ENCODE data around the gene IDE. TPM values are rescaled to one million over a fixed set of nuclear protein-coding genes. Genes with fewer than 3 reads are reported as not detected.
"Not testable (repeated sequence)": the region's sequence is repeated elsewhere in the genome, so short reads cannot be mapped to it uniquely, and the experiment has no call there.

Gene IDE
- total and polyA plus RNA-seq, 2 experiments from 2014 or later: 18.6 to 26.4 TPM

DNA sequence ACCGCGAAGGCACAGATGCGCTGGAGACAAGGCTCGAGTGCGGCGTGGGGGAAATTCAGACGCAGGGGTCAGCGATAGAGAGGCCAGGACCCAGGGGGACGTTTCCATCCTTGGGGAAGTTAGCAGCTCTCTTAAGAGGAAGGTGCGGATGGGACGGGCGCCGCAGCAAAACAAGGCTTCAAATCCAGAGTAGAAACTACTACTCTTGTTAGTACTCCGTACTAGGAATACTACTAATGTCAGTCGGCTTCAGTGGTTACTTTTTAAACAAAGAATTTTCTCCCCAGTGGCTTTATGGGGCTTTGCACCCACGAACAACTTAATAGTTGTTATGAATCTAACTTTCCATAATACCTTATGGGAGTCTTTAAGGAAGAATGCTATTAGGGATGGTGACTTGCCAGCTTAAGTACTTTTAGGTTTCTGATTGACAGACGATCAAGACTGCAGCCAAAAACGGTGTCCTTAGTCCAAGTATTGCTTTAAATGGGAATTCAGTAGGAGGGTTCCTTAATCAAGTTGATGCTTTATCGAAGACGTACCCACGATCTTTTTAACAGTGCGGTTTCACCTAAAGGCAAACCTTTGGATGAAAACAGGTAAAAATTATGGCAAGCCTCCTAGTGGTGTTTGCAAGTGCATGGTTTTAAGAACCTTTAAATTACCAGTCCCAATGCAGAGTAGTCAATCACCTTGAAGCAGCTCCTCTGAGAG, 812 bp upstream of the IDE start:
- Histone ChIP-seq H3K4me1 (ENCODE audit: insufficient read depth) (peaks cover 30% of the 10 kb centered on the region), H3K4me3 (peak overlapping the region; percentile 85), H3K9ac (peak overlapping the region; percentile 96), H3F3A (ENCODE audit: insufficient read depth) (peaks cover 24% of the 10 kb centered on the region), H3K27me3 (replicated peaks; ENCODE audit: insufficient read depth) (no peaks in the 10 kb centered on the region), H3K4me2 (ENCODE audit: unreplicated experiment) (peak overlapping the region; percentile 85), H3K27ac (peak overlapping the region; percentile 92), H3K79me2 (ENCODE audit: insufficient read depth) (peaks cover 38% of the 10 kb centered on the region), H3K9me2 (ENCODE audit: insufficient read depth) (no peaks in the 10 kb centered on the region), H4K20me1 (ENCODE audit: insufficient read depth) (no peaks in the 10 kb centered on the region; the same call in 1 of the 2 replicates), H3K36me3 (ENCODE audit: low read depth) (no peaks in the 10 kb centered on the region), H3K9me3 (ENCODE audit: low read depth) (no peaks in the 10 kb centered on the region), H2AFZ (peak overlapping the region; percentile 95)
- no peak for TF ChIP-seq EZH2phosphoT487 (IDR thresholded peaks at IDR 0.05; ENCODE audit: insufficient read depth, low read depth)
- TF ChIP-seq EZH2 (IDR thresholded peaks at IDR 0.05; ENCODE audit: insufficient read depth, poor library complexity, severe bottlenecking): no peak
- 13 to 16% methylated on average over 21 to 22 of the region's 22 CpGs for WGBS, 2 experiments (ENCODE audit: low coverage in 1 of 2, low lambda C conversion rate in 2 of 2, missing lambda C conversion rate in 2 of 2)
- in situ Hi-C loops (cut with MboI): no loop called here
- peak; percentile 81 for DNase-seq

DNA sequence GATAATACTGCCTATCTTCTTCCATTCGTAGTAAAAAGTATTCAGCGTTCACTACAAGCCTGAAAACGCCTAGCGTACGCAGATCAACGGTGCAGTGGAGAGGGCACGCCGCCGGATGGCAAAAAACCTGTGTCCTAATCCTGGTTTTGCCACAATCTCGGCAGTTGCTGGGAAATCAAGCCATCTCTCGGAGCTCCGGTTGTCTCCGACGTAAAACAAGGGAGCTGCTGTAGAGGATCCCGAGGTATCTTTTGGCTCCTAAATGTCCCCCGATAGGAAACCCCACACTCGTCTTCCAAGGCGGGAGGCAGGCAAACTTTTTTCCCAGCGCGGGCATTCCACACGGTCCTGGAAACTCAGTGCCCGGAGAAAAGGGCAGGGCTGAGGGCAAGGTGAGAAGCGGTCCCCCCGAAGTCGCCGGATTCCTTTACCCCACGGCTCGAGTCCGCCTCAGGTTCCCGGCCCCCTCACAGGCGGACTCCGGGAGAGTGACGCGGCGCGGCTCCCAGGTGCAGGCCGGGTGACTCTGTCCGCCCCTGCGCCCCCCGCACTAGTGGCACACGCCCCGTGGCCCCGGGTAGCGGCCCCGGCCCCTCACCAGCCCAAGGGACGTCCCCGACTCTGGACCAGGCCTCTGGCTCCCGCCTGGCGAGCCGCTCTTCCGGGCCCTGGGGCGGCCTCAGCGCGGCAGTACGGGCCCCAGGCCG, 649 bp downstream of the IDE start:
- H3K27me3 ChIP-seq (replicated peaks; ENCODE audit: insufficient read depth): no peaks in the 10 kb centered on the region
- DNase-seq: peak; percentile 84
- peak overlapping the region; percentile 85 for H3K4me3 ChIP-seq
- no peaks in the 10 kb centered on the region for H3K9me3 ChIP-seq (ENCODE audit: low read depth)
- peak overlapping the region; percentile 96 for H3K9ac ChIP-seq
- peak overlapping the region; percentile 92 for H3K4me2 ChIP-seq (ENCODE audit: unreplicated experiment)
- H3K9me2 ChIP-seq (ENCODE audit: insufficient read depth): no peaks in the 10 kb centered on the region
- in situ Hi-C loops (cut with MboI): no loop called here
- H2AFZ ChIP-seq: peak overlapping the region; percentile 95
- peak overlapping the region; percentile 92 for H3K27ac ChIP-seq
- peaks cover 52% of the 10 kb centered on the region for H3K79me2 ChIP-seq (ENCODE audit: insufficient read depth)
- H3K4me1 ChIP-seq (ENCODE audit: insufficient read depth): peaks cover 33% of the 10 kb centered on the region
- H3K36me3 ChIP-seq (ENCODE audit: low read depth): no peaks in the 10 kb centered on the region
- H4K20me1 ChIP-seq (ENCODE audit: insufficient read depth): no peaks in the 10 kb centered on the region; the same call in 1 of the 2 replicates
- peaks cover 36% of the 10 kb centered on the region for H3F3A ChIP-seq (ENCODE audit: insufficient read depth)
- 1 to 2% methylated on average over 41 to 56 of the region's 56 CpGs for WGBS, 2 experiments (ENCODE audit: low coverage in 1 of 2, low lambda C conversion rate in 2 of 2, missing lambda C conversion rate in 2 of 2)
- no peak for TF ChIP-seq EZH2 (IDR thresholded peaks at IDR 0.05; ENCODE audit: insufficient read depth, poor library complexity, severe bottlenecking)
- TF ChIP-seq EZH2phosphoT487 (IDR thresholded peaks at IDR 0.05; ENCODE audit: insufficient read depth, low read depth): no peak

DNA sequence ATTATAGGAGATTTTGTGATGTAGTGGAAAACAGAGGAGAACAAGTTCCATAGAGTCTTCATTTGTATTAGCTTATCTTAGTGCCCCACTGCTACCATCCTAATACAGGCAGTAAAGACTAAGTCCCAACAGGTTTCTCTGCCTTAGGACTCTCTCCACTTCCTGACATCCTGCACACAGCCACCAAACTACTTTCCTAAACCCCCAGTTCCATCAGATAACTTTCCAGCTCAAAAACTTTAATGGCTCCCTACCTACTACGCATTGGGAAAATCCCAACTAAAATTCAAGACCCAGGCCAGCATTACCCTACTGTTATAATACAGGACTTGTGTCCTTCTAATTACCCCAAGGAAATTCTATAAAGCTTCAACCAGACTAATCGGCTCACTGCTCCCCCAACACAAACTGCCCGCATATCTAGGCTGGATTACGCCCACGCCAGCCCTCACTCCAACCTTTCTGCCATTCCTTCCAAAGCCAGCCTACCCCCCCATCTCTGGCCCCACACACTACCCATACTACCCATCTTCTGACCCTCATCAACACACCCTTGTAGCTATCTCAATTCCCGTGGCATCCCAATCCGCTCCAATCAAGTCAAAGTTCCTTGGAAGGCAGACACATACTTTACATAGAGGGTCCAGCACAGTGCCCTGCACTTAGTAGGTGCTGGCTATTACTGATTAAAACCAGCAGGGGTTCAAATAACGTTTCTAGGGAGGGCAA, 1.4 kb downstream of the IDE start:
- no peak for TF ChIP-seq EZH2 (IDR thresholded peaks at IDR 0.05; ENCODE audit: insufficient read depth, poor library complexity, severe bottlenecking)
- no peak for TF ChIP-seq EZH2phosphoT487 (IDR thresholded peaks at IDR 0.05; ENCODE audit: insufficient read depth, low read depth)
- peak overlapping the region; percentile 85 for H3K4me3 ChIP-seq
- peak overlapping the region; percentile 92 for H3K27ac ChIP-seq
- 48% methylated on average over 8 of the region's 8 CpGs for WGBS, 2 experiments (ENCODE audit: low coverage in 1 of 2, low lambda C conversion rate in 2 of 2, missing lambda C conversion rate in 2 of 2)
- peaks cover 40% of the 10 kb centered on the region for H3F3A ChIP-seq (ENCODE audit: insufficient read depth)
- H2AFZ ChIP-seq: peak overlapping the region; percentile 95
- peak overlapping the region; percentile 92 for H3K4me2 ChIP-seq (ENCODE audit: unreplicated experiment)
- peaks cover 57% of the 10 kb centered on the region for H3K79me2 ChIP-seq (ENCODE audit: insufficient read depth)
- H3K9me2 ChIP-seq (ENCODE audit: insufficient read depth): no peaks in the 10 kb centered on the region
- in situ Hi-C loops (cut with MboI): no loop called here
- no peaks in the 10 kb centered on the region for H3K36me3 ChIP-seq (ENCODE audit: low read depth)
- H3K9ac ChIP-seq: peak overlapping the region; percentile 96
- H3K4me1 ChIP-seq (ENCODE audit: insufficient read depth): peaks cover 40% of the 10 kb centered on the region
- H3K27me3 ChIP-seq (replicated peaks; ENCODE audit: insufficient read depth): no peaks in the 10 kb centered on the region
- no peaks in the 10 kb centered on the region; the same call in 1 of the 2 replicates for H4K20me1 ChIP-seq (ENCODE audit: insufficient read depth)
- peak; percentile 38 for DNase-seq
- no peaks in the 10 kb centered on the region for H3K9me3 ChIP-seq (ENCODE audit: low read depth)

DNA sequence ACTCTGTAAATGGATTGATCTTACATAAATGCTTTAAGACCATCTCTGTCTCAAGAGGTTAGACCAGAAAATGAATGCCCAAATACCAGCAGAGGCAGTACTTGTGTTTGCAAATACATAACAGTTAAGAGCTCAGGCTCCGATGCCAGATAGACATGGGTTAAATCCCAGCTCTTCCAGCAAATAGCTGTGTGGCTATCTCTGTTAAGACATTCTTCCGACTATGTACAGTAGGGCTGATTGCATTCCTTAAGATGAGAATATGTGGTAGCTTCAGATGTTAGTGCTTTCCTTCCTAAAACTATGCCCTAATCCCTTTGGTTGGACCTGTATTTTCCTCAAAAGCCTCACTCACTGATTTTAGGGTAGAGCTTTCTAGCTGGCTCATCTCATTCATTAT, 2.2 kb downstream of the IDE start:
- H4K20me1 ChIP-seq (ENCODE audit: insufficient read depth): no peaks in the 10 kb centered on the region; the same call in 1 of the 2 replicates
- peaks cover 41% of the 10 kb centered on the region for H3K4me1 ChIP-seq (ENCODE audit: insufficient read depth)
- no peaks in the 10 kb centered on the region for H3K9me2 ChIP-seq (ENCODE audit: insufficient read depth)
- whole genome bisulfite sequencing, 2 experiments (ENCODE audit: low coverage in 1 of 2, low lambda C conversion rate in 2 of 2, missing lambda C conversion rate in 2 of 2): 57 to 63% methylated on average over 2 of the region's 2 CpGs
- H3K27ac ChIP-seq: no peak overlapping the region
- H3K9ac ChIP-seq: peak overlapping the region; percentile 96
- H3K27me3 ChIP-seq (replicated peaks; ENCODE audit: insufficient read depth): no peaks in the 10 kb centered on the region
- TF ChIP-seq EZH2phosphoT487 (IDR thresholded peaks at IDR 0.05; ENCODE audit: insufficient read depth, low read depth) (no peak), EZH2 (IDR thresholded peaks at IDR 0.05; ENCODE audit: insufficient read depth, poor library complexity, severe bottlenecking) (no peak)
- H2AFZ ChIP-seq: no peak overlapping the region
- H3K4me3 ChIP-seq: peak overlapping the region; percentile 85
- peak overlapping the region; percentile 92 for H3K4me2 ChIP-seq (ENCODE audit: unreplicated experiment)
- H3F3A ChIP-seq (ENCODE audit: insufficient read depth): peaks cover 40% of the 10 kb centered on the region
- H3K79me2 ChIP-seq (ENCODE audit: insufficient read depth): peaks cover 66% of the 10 kb centered on the region
- H3K9me3 ChIP-seq (ENCODE audit: low read depth): no peaks in the 10 kb centered on the region
- in situ Hi-C loops (cut with MboI): no loop called here
- H3K36me3 ChIP-seq (ENCODE audit: low read depth): no peaks in the 10 kb centered on the region
- DNase-seq: peak; percentile 41

DNA sequence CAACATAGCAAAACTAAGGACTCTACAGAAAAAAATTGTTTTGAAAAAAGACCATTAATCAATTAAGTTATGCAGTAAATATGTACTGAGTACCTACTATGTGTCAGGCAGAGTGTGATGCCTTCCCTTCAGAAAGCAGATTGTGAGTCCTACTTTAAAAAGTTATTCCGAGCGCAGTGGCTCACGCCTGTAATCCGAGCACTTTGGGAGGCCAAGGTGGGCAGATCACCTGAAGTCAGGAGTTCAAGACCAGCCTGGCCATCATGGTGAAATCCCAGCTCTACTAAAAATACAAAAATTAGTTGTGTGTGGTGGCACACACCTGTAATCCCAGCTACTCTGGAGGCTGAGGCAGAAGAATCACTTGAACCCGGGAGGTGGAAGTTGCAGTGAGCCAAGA, 4.2 kb downstream of the IDE start:
- Histone ChIP-seq H3K79me2 (ENCODE audit: insufficient read depth) (peaks cover 85% of the 10 kb centered on the region), H3K4me1 (ENCODE audit: insufficient read depth) (peaks cover 27% of the 10 kb centered on the region), H3F3A (ENCODE audit: insufficient read depth) (peaks cover 24% of the 10 kb centered on the region)
- DNase-seq; H3K27ac ChIP-seq; H3K36me3 ChIP-seq (ENCODE audit: low read depth); in situ Hi-C loops (cut with MboI); H3K4me3 ChIP-seq; H3K9me2 ChIP-seq (ENCODE audit: insufficient read depth); H3K4me2 ChIP-seq (ENCODE audit: unreplicated experiment); H3K9me3 ChIP-seq (ENCODE audit: low read depth); H3K27me3 ChIP-seq (replicated peaks; ENCODE audit: insufficient read depth); H4K20me1 ChIP-seq (ENCODE audit: insufficient read depth); H2AFZ ChIP-seq; H3K9ac ChIP-seq: not testable (repeated sequence)
- 96 to 98% methylated on average over 5 of the region's 5 CpGs for WGBS, 2 experiments (ENCODE audit: low coverage in 1 of 2, low lambda C conversion rate in 2 of 2, missing lambda C conversion rate in 2 of 2)

Measured in GM23248 (cell line).